GM23338 (cell line): ENCODE measurements around the gene SH3BP4.

ENCODE experiments used
- CTCF ChIP-seq, 2 experiments: fragments of 200-600 bp in 1 of 2; sonication (generic) in 1 of 2; conservative IDR thresholded peaks; 2 replicates each; pipeline versions ENCODE4 v1.5.1 to v1.6.1; 2016 to 2017; ENCODE audit warnings: antibody characterized with exemption in 2 of 2, low read depth in 2 of 2, mild to moderate bottlenecking in 2 of 2, moderate library complexity in 1 of 2
- NANOG ChIP-seq: IDR thresholded peaks from 2 replicates; pipeline ENCODE4 v1.6.1; 2016; ENCODE audit warnings: antibody characterized with exemption, borderline replicate concordance
- POLR2AphosphoS5 ChIP-seq: IDR thresholded peaks from 2 replicates; pipeline ENCODE4 v1.6.1; 2016; ENCODE audit warnings: antibody characterized with exemption, low read depth

DNA sequence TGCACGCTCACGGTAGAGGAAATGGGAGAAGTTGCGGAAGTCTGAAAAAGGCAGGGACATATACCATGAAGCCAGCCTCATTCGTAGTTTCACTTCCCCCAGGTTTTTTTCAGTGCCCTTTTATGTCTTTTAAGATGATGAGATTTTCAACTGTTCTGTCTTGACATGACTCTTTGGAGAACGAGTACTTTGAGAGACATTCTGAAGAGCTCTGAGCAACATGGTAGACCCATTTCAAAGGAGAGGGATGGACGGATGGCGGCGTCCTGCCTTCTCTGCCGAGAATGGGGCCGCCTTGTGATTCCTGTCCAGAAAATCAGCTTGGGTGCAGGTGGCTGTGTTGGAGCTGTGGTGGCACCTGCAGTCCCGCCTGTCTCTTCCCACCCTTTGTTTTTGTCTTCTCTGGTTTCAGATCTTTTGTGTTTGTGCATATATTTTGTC lies 41.7 kb downstream of the SH3BP4 start:
- TF ChIP-seq CTCF (conservative IDR thresholded peaks at IDR 0.05; ENCODE audit: low read depth in 2 of 2): no peak
- TF ChIP-seq NANOG: no peak
- no peak for TF ChIP-seq POLR2AphosphoS5
